Common myeloid progenitor, CD34-positive (primary cell): ENCODE data around the gene BRPF1.

Experiments
- CTCF ChIA-PET: fragments of 350-600 bp; sonication (Branson Sonifier 250); formaldehyde crosslinking; loops from one replicate; lab custom pipeline; 2021; ENCODE audit warnings: antibody characterized with exemption; lab: Charles Lee
- POLR2A ChIA-PET: fragments of 350-600 bp; sonication (Branson Sonifier 250); formaldehyde crosslinking; loops from one replicate; lab custom pipeline; 2021; ENCODE audit warnings: antibody characterized with exemption; lab: Charles Lee
- DNase-seq, 3 donors: peaks; one replicate each; pipeline versions ENCODE4 v3.0.0 to v3.0.0-alpha.2; 2013
- H3K27ac ChIP-seq, 2 experiments: 1 replicate in 1 of 2; 2 replicates in 1 of 2; pipeline ENCODE4 v1.7.0; 2013; ENCODE audit warnings: inconsistent platforms in 2 of 2, low read length in 2 of 2, mild to moderate bottlenecking in 2 of 2, low read depth in 1 of 2, moderate library complexity in 1 of 2; ENCODE audit not compliant: severe bottlenecking in 2 of 2, insufficient read depth in 1 of 2, poor library complexity in 1 of 2
- H3K27me3 ChIP-seq, 5 experiments: replicated peaks in 2 of 5; 1 replicate in 3 of 5; 2 replicates in 2 of 5; pipeline versions ENCODE4 v1.6.1 to v1.7.0; 2013; ENCODE audit warnings: low read length in 4 of 5, mild to moderate bottlenecking in 2 of 5, moderate library complexity in 2 of 5, inconsistent platforms in 1 of 5; ENCODE audit not compliant: insufficient read depth in 5 of 5, control insufficient read depth in 4 of 5
- H3K36me3 ChIP-seq, 4 experiments: 1 replicate in 2 of 4; 2 replicates in 2 of 4; pipeline versions ENCODE4 v1.6.1 to v1.7.0; 2013; ENCODE audit warnings: low read length in 3 of 4, control low read depth in 1 of 4, mild to moderate bottlenecking in 1 of 4; ENCODE audit not compliant: control insufficient read depth in 4 of 4, insufficient read depth in 4 of 4
- H3K4me1 ChIP-seq, 4 experiments: 1 replicate in 3 of 4; 2 replicates in 1 of 4; pipeline versions ENCODE4 v1.6.1 to v1.7.1; 2013; ENCODE audit warnings: low read length in 3 of 4, mild to moderate bottlenecking in 3 of 4, control low read depth in 1 of 4, inconsistent platforms in 1 of 4, moderate library complexity in 1 of 4; ENCODE audit not compliant: control insufficient read depth in 4 of 4, insufficient read depth in 4 of 4; ENCODE audit errors: control extremely low read depth in 1 of 4
- H3K4me3 ChIP-seq, 7 experiments: 1 replicate in 4 of 7; 2 replicates in 3 of 7; pipeline versions ENCODE4 v1.5.1 to v1.7.0; 2013; ENCODE audit warnings: mild to moderate bottlenecking in 7 of 7, low read length in 6 of 7, moderate library complexity in 6 of 7, inconsistent platforms in 2 of 7, low read depth in 2 of 7, control low read depth in 1 of 7; ENCODE audit not compliant: insufficient read depth in 4 of 7, control insufficient read depth in 1 of 7; ENCODE audit errors: extremely low read depth in 1 of 7
- H3K9me3 ChIP-seq, 5 experiments: 1 replicate in 4 of 5; 2 replicates in 1 of 5; pipeline versions ENCODE4 v1.6.1 to v1.7.1; 2013; ENCODE audit warnings: low read length in 4 of 5, mild to moderate bottlenecking in 2 of 5, inconsistent platforms in 1 of 5, low read depth in 1 of 5, moderate library complexity in 1 of 5; ENCODE audit not compliant: control insufficient read depth in 4 of 5, insufficient read depth in 2 of 5; ENCODE audit errors: control extremely low read depth in 1 of 5
- WGBS: methylation state at CpG from one replicate; pipeline ENCODE4 v1.1.5; 2013; ENCODE audit not compliant: insufficient coverage; 5-methylcytosine and 5-hydroxymethylcytosine counted together

Gene BRPF1

DNA sequence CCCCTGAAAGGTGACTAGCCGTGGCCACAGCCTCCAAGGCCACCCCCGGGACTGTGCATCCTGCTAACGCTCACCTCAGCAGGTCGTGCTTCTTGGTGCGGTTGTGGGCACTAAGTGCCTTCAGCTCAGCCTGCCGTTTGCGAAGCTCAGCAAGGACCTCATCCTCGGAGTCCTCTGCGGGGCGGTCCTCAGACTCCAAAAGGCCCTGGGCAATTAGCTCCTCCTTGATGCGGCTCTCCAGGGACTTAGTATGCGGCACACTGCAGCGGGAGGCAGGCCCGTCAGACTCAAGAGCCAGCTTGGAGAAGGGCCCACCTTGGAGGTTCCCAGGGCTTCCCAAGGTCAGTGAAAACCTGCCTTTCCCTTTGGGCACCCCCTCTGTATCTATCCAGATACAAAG lies 52.4 kb downstream of the BRPF1 start:
- POLR2A ChIA-PET, result no interaction called here
- Histone ChIP-seq H3K4me1 (peaks cover 22 to 50% (median 30%) of the 10 kb centered on the region in 4 experiments), H3K27ac (no peak overlapping the region), H3K4me3 (no peak overlapping the region), H3K36me3 (peaks cover 11 to 45% (median 33%) of the 10 kb centered on the region in 4 experiments), H3K27me3 (no peaks in the 10 kb centered on the region), H3K9me3 (no peaks in the 10 kb centered on the region)
- 99% methylated on average over 14 of the region's 14 CpGs for WGBS
- no peak for DNase-seq
- CTCF ChIA-PET, result interaction anchor here (2.1 kb wide), 1 partner anchor 16 kb away, joined by 6 read pairs; no protein-coding TSS in a partner anchor

DNA sequence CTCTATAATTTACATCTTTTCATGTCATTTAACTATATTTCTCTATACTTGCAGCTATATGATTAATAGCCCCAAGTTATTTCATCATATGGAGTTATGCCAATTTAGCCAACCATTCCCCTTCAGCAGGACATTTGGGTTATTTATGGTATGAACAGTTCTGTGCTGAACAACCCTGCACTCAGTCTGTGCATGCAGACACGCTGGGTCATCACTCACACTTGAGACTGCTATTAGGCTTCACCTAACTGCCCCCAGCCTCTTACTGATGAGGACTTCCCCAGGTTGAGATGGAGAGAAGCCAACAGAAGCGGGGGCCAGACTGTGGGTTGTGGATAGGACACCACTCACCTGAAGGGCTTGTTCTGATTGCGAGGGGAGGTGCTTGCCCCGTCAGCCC lies 53.4 kb downstream of the BRPF1 start:
- no peak for DNase-seq
- CTCF ChIA-PET, result interaction anchor here (0.7 to 1.8 kb wide), 3 partner anchors 10 to 31 kb away, joined by 3 to 7 read pairs (median 4); no protein-coding TSS in a partner anchor
- H3K4me3 ChIP-seq, result no peak overlapping the region
- 100% methylated on average over 1 of the region's 4 CpGs for WGBS
- H3K27ac ChIP-seq, result no peak overlapping the region
- H3K27me3 ChIP-seq, result no peaks in the 10 kb centered on the region
- POLR2A ChIA-PET, result no interaction called here
- no peaks in the 10 kb centered on the region for H3K9me3 ChIP-seq
- H3K36me3 ChIP-seq, result peaks cover 11 to 55% (median 38%) of the 10 kb centered on the region in 4 experiments
- H3K4me1 ChIP-seq, result peaks cover 16 to 40% (median 20%) of the 10 kb centered on the region in 4 experiments

DNA sequence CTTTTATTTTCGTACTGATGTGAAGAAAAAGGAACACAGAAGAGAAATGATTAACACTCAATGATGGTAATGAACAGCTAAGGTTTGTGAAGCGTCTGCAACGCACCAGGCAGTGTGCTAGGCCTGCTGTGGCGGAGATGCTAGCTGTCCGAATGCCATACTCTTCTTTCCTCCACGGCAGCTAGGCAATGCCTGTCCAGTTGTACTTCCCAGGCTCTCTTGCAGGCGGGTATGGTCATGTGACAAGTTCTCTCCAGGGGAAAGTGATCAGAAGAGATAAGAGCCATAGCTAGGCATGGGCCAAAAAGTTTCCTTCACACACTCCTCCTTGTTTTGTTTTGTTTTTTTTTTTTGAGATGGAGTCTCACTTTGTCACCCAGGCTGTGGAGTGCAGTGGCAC lies 54.1 kb downstream of the BRPF1 start:
- POLR2A ChIA-PET, result no interaction called here
- CTCF ChIA-PET, result interaction anchor here (1.0 to 1.8 kb wide), 4 partner anchors 11 to 54 kb away, joined by 3 to 7 read pairs (median 4); partner anchors contain the start of gene BRPF1
- H3K27ac ChIP-seq, result no peak overlapping the region

DNA sequence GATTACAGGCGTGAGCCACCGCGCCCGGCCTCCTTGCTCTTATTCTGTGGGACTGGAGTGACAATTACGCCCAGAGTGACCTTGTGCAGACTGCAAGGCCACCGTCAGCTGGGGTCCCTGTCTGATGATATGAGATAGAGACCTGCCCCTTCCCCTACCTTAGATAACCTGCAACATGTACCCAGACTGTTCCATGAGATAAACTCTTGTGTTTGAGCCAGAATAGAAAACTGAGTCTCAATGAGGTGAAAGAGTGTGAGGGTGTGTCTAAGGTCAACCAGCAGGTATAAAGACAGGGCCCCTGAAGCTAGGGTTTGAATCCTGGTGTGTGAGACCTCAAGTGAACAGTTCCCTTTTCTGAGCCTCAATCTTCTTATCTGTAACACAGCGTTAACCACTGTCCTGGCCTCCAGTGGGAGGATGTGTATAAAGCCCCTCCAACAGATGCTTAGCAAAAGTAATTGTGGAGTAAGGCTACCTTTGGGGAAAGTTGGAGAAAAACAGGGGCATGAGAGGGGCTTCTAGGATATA lies 54.7 kb downstream of the BRPF1 start:
- POLR2A ChIA-PET, result no interaction called here
- CTCF ChIA-PET, result interaction anchor here (1.0 to 1.8 kb wide), 3 partner anchors 12 to 55 kb away, joined by 3 to 7 read pairs (median 3); partner anchors contain the start of gene BRPF1
- Histone ChIP-seq H3K27ac (no peak overlapping the region), H3K36me3 (peaks cover 17 to 63% (median 44%) of the 10 kb centered on the region in 4 experiments), H3K27me3 (no peaks in the 10 kb centered on the region), H3K9me3 (no peaks in the 10 kb centered on the region), H3K4me1 (peaks cover 6 to 31% (median 9%) of the 10 kb centered on the region in 4 experiments), H3K4me3 (no peak overlapping the region)
- peak in 1 of 3 donors; percentile 6 for DNase-seq
- WGBS, result 89% methylated on average over 7 of the region's 7 CpGs

More for the DNA sequence above, 54.1 kb downstream of the BRPF1 start:
- peaks cover 16 to 60% (median 43%) of the 10 kb centered on the region in 4 experiments for H3K36me3 ChIP-seq
- no peaks in the 10 kb centered on the region for H3K27me3 ChIP-seq
- WGBS, result 87% methylated on average over 6 of the region's 7 CpGs
- no peak overlapping the region for H3K4me3 ChIP-seq
- H3K4me1 ChIP-seq, result peaks cover 13 to 33% (median 15%) of the 10 kb centered on the region in 4 experiments
- DNase-seq, result no peak
- no peaks in the 10 kb centered on the region for H3K9me3 ChIP-seq

DNA sequence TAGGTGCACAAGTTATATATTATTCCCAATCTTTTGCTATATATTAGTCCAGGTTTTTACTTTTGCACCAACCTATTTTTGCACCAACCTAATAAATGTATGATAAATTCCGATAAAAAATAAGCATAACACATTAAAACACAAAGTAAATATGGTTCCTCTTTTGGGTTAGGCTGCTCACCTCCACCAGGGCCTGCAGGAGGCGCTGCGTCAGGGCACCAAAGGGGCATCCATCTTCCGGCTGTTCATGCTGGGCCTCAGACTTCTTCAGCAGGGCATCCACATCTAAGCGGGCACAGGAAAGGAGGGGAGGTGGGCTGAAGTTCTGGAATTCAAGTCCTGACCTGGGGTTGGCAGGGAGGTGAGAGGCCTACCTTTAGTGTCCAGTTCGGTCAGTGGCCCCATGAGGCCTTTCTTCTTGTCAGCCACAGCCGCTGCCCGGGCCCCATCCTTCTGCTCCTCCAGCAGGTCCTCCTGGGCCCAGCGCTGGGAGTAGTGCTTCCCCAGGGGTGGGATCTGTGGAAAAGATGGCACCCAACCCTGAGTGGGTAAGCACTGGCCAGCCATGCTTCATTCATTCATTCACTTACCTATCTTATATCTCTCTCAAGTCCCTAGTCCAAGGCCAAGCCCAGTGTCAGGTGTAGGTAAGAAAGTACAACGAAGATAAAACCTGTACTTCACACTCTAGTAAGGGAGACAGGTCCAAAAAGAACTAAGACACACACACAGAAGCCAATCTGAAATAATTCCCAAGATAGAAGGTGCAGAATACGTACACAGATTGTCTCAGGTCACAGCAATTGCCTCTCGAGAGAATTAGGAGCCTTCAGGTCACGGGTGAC lies 55.5 kb downstream of the BRPF1 start:
- Histone ChIP-seq H3K36me3 (peaks cover 17 to 58% (median 43%) of the 10 kb centered on the region in 4 experiments), H3K27ac (no peak overlapping the region), H3K9me3 (no peaks in the 10 kb centered on the region), H3K4me3 (no peak overlapping the region), H3K4me1 (peaks cover under 1 to 31% (median 8%) of the 10 kb centered on the region in 4 experiments), H3K27me3 (no peaks in the 10 kb centered on the region)
- DNase-seq, result peak in 2 of 3 donors; percentile 48 to 49
- ChIA-PET CTCF (interaction anchor here (1.2 to 1.8 kb wide), 2 partner anchors 13 to 55 kb away, joined by 3 to 7 read pairs; partner anchors contain the start of gene BRPF1), POLR2A (interaction anchor here (0.6 kb wide), 1 partner anchor 15 kb away, joined by 4 read pairs; no protein-coding TSS in a partner anchor)
- 97% methylated on average over 11 of the region's 13 CpGs for WGBS

DNA sequence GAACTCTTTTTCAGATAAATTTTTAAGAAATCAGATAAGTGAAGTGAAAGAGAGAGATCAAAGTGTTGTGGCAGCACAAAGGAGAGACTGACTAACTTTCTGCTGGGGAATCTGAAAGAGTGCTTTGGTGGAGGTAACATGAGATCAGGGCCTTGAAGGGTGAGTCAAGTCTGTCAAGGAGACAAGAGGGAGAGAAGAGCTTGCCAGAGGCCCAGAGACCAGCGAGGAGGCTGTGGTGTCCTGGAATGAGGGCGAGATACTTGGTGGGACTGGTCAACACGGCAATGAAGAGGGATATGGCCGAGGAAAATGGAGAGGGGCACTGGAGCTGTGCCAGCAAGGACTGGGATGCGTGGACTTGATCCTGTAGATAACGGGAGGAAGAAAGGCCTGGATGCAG lies 56.2 kb downstream of the BRPF1 start:
- H3K4me1 ChIP-seq, result peaks cover 0 to 25% (median 9%) of the 10 kb centered on the region in 4 experiments
- H3K27me3 ChIP-seq, result no peaks in the 10 kb centered on the region
- no peak for DNase-seq
- H3K36me3 ChIP-seq, result peaks cover 17 to 57% (median 41%) of the 10 kb centered on the region in 4 experiments
- no peak overlapping the region for H3K4me3 ChIP-seq
- CTCF ChIA-PET, result no interaction called here
- no peak overlapping the region for H3K27ac ChIP-seq
- no peaks in the 10 kb centered on the region for H3K9me3 ChIP-seq
- POLR2A ChIA-PET, result interaction anchor here (0.6 kb wide), 1 partner anchor 14 kb away, joined by 4 read pairs; no protein-coding TSS in a partner anchor
- WGBS, result 98% methylated on average over 6 of the region's 6 CpGs
